T-cell (primary cell): Measurements from ENCODE around the gene KLHDC3. TPM values are rescaled to one million over a fixed set of nuclear protein-coding genes. Genes with fewer than 3 reads are reported as not detected.

Source experiments
- ATAC-seq, 4 experiments: fragments of 200-7000 bp in 3 of 4; fragments of 150-1000 bp in 1 of 4; cut with Tn5 transposase; replicated peaks in 1 of 4; 1 replicate in 3 of 4; 2 replicates in 1 of 4; pipeline ENCODE4 v1.10.0; 2021; ENCODE audit warnings: moderate library complexity in 3 of 4, mild to moderate bottlenecking in 2 of 4, moderate number of reproducible peaks in 1 of 4
- CTCF ChIA-PET, 2 donors: fragments of 300-600 bp; sonication (Branson Sonifier 250); formaldehyde crosslinking; loops; one replicate each; lab custom pipeline; 2022; ENCODE audit warnings: antibody characterized with exemption in 2 of 2; lab: Charles Lee
- POLR2A ChIA-PET, 2 donors: fragments of 300-600 bp; sonication (Branson Sonifier 250); formaldehyde crosslinking; loops; one replicate each; lab custom pipeline; 2022; ENCODE audit warnings: antibody characterized with exemption in 2 of 2; lab: Charles Lee
- DNase-seq, 35 experiments: peaks; one replicate each; pipeline versions ENCODE4 v3.0.0 to v3.0.0-alpha.2; 2013 to 2023
- H3K27ac ChIP-seq: one replicate; pipeline ENCODE4 v1.5.1; 2013; ENCODE audit warnings: low read length
- H3K27me3 ChIP-seq, 2 experiments: replicated peaks in 1 of 2; 1 replicate in 1 of 2; 2 replicates in 1 of 2; pipeline versions ENCODE4 v1.6.1 to v1.7.0; 2013; ENCODE audit warnings: low read length in 1 of 2, mixed read lengths in 1 of 2; ENCODE audit not compliant: control insufficient read depth in 2 of 2, insufficient read depth in 2 of 2; ENCODE audit errors: extremely low read depth in 1 of 2
- H3K36me3 ChIP-seq, 2 donors: 1 replicate in 1 of 2; 2 replicates in 1 of 2; pipeline versions ENCODE4 v1.6.1 to v1.7.0; 2013; ENCODE audit warnings: low read length in 1 of 2; ENCODE audit not compliant: control insufficient read depth in 2 of 2, insufficient read depth in 1 of 2; ENCODE audit errors: extremely low read depth in 1 of 2
- H3K4me1 ChIP-seq, 2 experiments: 1 replicate in 1 of 2; 2 replicates in 1 of 2; pipeline versions ENCODE4 v1.6.1 to v1.7.0; 2013; ENCODE audit warnings: low read length in 2 of 2, mixed read lengths in 1 of 2; ENCODE audit not compliant: insufficient read depth in 2 of 2, control insufficient read depth in 1 of 2; ENCODE audit errors: extremely low read depth in 1 of 2
- H3K4me3 ChIP-seq, 2 donors: 1 replicate in 1 of 2; 2 replicates in 1 of 2; pipeline versions ENCODE4 v1.5.1 to v1.7.0; 2013; ENCODE audit warnings: mild to moderate bottlenecking in 2 of 2, low read length in 1 of 2, moderate library complexity in 1 of 2; ENCODE audit not compliant: control insufficient read depth in 1 of 2; ENCODE audit errors: extremely low read depth in 1 of 2
- H3K9me3 ChIP-seq: 2 replicates; pipeline ENCODE4 v1.7.0; 2013
- H3K27ac Mint-ChIP-seq, 2 donors: one replicate each; pipeline ENCODE4 v1.8.0; 2020 to 2021; ENCODE audit warnings: mild to moderate bottlenecking in 2 of 2, mixed read lengths in 2 of 2
- H3K27me3 Mint-ChIP-seq, 2 donors: one replicate each; pipeline ENCODE4 v1.8.0; 2021 to 2022; ENCODE audit warnings: mixed read lengths in 2 of 2
- H3K36me3 Mint-ChIP-seq: one replicate; pipeline ENCODE4 v1.8.0; 2021; ENCODE audit warnings: mixed read lengths
- H3K4me1 Mint-ChIP-seq, 3 donors: one replicate each; pipeline ENCODE4 v1.8.0; 2020 to 2022; ENCODE audit warnings: mixed read lengths in 3 of 3, mild to moderate bottlenecking in 1 of 3
- H3K4me3 Mint-ChIP-seq, 3 donors: one replicate each; pipeline ENCODE4 v1.8.0; 2020 to 2022; ENCODE audit warnings: mild to moderate bottlenecking in 3 of 3, mixed read lengths in 3 of 3, moderate library complexity in 3 of 3
- H3K9me3 Mint-ChIP-seq, 3 donors: one replicate each; pipeline ENCODE4 v1.8.0; 2020 to 2022; ENCODE audit warnings: mixed read lengths in 3 of 3
- WGBS: methylation state at CpG from one replicate; pipeline ENCODE4 v1.1.5; 2013; ENCODE audit warnings: missing lambda C conversion rate; ENCODE audit not compliant: insufficient coverage; 5-methylcytosine and 5-hydroxymethylcytosine counted together
- total RNA-seq, 35 experiments: library from RNA in 6 of 35; stranded (reverse) in 6 of 35; fragments of 120-200 nt in 1 of 35; gene quantifications; one replicate each; pipeline versions ENCODE4 v1.2.1 to v1.2.4 and lab custom pipeline; 2013 to 2026

KLHDC3 gene
- total RNA-seq, 5 donors from 2014 or later (not counting 1 experiment from before 2014, with no cell fraction given) = 40.5 to 75.3 (median 66.9) TPM

DNA sequence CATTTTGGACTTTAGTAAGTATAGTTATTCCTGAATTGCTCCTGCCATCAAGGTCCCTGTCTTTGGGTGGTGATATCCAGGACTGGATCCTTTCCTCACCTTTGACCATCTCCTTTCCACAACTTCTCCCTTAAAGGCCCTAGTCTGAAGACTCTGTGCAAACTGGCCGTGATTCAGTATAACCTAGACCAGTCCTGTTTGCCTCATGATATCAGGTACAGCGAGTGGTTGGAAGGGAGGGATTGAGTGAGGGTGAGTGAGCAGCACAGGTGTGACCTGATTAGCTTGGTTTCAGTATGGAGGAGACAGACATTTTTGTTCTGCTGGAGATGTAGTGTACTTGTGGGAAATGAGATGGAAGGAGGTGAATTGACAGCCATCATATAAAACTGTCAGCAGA is 5.1 kb downstream of the KLHDC3 start:
- peaks cover 22% of the 10 kb centered on the region for H3K36me3 Mint-ChIP-seq
- CTCF ChIA-PET = no interaction called here

DNA sequence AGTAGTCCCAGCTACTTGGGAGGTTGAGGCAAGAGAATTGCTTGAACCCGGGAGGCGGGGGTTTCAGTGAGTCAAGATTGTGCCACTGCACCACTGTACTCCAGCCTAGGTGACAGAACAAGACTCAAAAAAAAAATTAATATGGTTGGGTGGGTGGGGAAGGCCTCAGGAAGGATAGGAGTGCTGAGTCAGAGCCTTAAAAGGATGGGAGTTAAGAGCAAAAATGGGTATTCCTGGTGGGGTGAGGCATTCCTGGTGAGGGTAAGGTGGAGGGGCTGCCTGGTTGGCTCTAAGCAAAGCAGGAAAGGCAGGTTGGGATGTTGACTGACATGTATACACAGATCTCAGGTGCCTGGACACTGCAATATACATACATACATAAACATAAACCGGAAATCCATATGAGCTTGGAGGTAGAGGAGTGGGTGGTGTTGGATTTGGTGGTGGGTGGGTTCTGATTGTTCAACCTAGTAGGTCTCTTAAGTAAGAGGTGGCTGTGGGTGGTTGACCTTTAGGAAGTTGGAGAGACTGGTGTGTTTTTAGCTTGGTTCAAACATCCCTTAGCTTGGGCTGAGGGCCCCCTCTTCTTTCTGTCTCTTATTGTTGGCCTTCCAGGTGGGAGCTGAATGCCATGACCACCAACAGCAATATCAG is 6.1 kb downstream of the KLHDC3 start:
- peaks cover 31% of the 10 kb centered on the region for H3K36me3 Mint-ChIP-seq
- peak overlapping the region; percentile 46 to 93 (median 57) for H3K4me3 Mint-ChIP-seq
- no peak for DNase-seq
- 100% methylated on average over 2 of the region's 3 CpGs for WGBS
- no peaks in the 10 kb centered on the region for H3K27me3 Mint-ChIP-seq
- CTCF ChIA-PET = interaction anchor here in 1 of 2 donors (0.7 kb wide), 1 partner anchor 41 kb away, joined by 3 read pairs; the partner anchor contains the start of gene PEX6
- peak overlapping the region in 1 of 2 donors; percentile 74 for H3K27ac Mint-ChIP-seq
- H3K4me1 Mint-ChIP-seq = peaks cover 35 to 55% (median 51%) of the 10 kb centered on the region in 3 donors
- H3K4me1 ChIP-seq = peaks cover 3 to 52% of the 10 kb centered on the region in 2 experiments
- no peaks in the 10 kb centered on the region for H3K9me3 Mint-ChIP-seq
- no peaks in the 10 kb centered on the region for H3K27me3 ChIP-seq
- peaks cover 11 to 45% of the 10 kb centered on the region in 2 donors for H3K36me3 ChIP-seq
- no peaks in the 10 kb centered on the region for H3K9me3 ChIP-seq
- POLR2A ChIA-PET = interaction anchor here in 1 of 2 donors (0.6 kb wide), 1 partner anchor 91 kb away, joined by 4 read pairs; the partner anchor contains the start of gene CNPY3
- no peak overlapping the region for H3K4me3 ChIP-seq
- no peak for ATAC-seq
- H3K27ac ChIP-seq = no peak overlapping the region

More for the DNA sequence above, 5.1 kb downstream of the KLHDC3 start:
- Mint-ChIP-seq H3K27ac (peak overlapping the region in 1 of 2 donors; percentile 46), H3K9me3 (no peaks in the 10 kb centered on the region), H3K4me3 (peak overlapping the region in 1 of 3 donors; percentile 59), H3K27me3 (no peaks in the 10 kb centered on the region), H3K4me1 (peaks cover 36 to 58% (median 52%) of the 10 kb centered on the region in 3 donors)
- no peaks in the 10 kb centered on the region for H3K27me3 ChIP-seq
- peaks cover 10 to 59% of the 10 kb centered on the region in 2 experiments for H3K4me1 ChIP-seq
- WGBS = 100% methylated on average over 2 of the region's 2 CpGs
- ATAC-seq (no peak), DNase-seq (no peak)
- H3K9me3 ChIP-seq = no peaks in the 10 kb centered on the region
- peaks cover 10 to 34% of the 10 kb centered on the region in 2 donors for H3K36me3 ChIP-seq
- no peak overlapping the region for H3K4me3 ChIP-seq
- POLR2A ChIA-PET = interaction anchor here (0.5 to 0.7 kb wide), 2 partner anchors 17 to 651 kb away, joined by 3 to 4 read pairs; no protein-coding TSS in a partner anchor
- H3K27ac ChIP-seq = no peak overlapping the region

DNA sequence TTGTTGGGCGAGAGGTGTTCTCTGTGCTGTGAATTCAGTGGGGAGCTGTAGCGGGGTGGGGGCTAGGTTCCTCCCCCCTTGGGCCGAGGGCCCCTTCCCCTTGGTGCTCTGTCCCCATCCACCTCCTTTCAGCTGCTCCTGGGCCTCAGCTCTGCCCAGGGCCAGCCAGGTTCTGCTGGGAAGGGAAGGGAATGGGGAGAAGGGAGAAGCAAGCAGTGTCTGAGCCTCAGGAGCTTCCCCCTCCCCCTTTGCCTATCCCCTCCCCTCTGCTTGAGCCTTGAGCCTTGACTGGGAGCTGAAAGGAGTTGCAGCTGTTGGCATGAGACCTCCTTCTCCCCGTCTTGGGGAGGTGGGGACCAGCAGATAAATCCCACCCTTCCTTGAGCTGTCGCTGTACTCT is 6.8 kb downstream of the KLHDC3 start:
- Mint-ChIP-seq H3K4me3 (peak overlapping the region; percentile 86 to 96 (median 93)), H3K4me1 (peaks cover 34 to 50% (median 46%) of the 10 kb centered on the region in 3 donors), H3K9me3 (no peaks in the 10 kb centered on the region), H3K27ac (peak overlapping the region; percentile 80 to 90), H3K27me3 (no peaks in the 10 kb centered on the region), H3K36me3 (peaks cover 33% of the 10 kb centered on the region)
- H3K36me3 ChIP-seq = peaks cover 13 to 50% of the 10 kb centered on the region in 2 donors
- POLR2A ChIA-PET = interaction anchor here (0.6 kb wide), 4 partner anchors 91 to 1107 kb away, joined by 4 to 8 read pairs (median 4); partner anchors contain the start of genes CNPY3 (in 1 of the 2) and TMEM63B (in 1 of the 2)
- WGBS = no CpG with 5 or more reads among the region's 5 CpGs
- CTCF ChIA-PET = interaction anchor here in 1 of 2 donors (0.6 to 1.6 kb wide), 4 partner anchors 33 to 584 kb away, joined by 3 to 11 read pairs (median 3); partner anchors contain the start of genes CNPY3, CUL7 and PEX6
- peak overlapping the region; percentile 94 to 95 for H3K4me3 ChIP-seq
- H3K27ac ChIP-seq = peak overlapping the region; percentile 40
- peak in 1 of 4 experiments; percentile 3 for ATAC-seq
- no peaks in the 10 kb centered on the region for H3K9me3 ChIP-seq
- H3K4me1 ChIP-seq = peaks cover 3 to 47% of the 10 kb centered on the region in 2 experiments
- no peak for DNase-seq
- no peaks in the 10 kb centered on the region for H3K27me3 ChIP-seq

DNA sequence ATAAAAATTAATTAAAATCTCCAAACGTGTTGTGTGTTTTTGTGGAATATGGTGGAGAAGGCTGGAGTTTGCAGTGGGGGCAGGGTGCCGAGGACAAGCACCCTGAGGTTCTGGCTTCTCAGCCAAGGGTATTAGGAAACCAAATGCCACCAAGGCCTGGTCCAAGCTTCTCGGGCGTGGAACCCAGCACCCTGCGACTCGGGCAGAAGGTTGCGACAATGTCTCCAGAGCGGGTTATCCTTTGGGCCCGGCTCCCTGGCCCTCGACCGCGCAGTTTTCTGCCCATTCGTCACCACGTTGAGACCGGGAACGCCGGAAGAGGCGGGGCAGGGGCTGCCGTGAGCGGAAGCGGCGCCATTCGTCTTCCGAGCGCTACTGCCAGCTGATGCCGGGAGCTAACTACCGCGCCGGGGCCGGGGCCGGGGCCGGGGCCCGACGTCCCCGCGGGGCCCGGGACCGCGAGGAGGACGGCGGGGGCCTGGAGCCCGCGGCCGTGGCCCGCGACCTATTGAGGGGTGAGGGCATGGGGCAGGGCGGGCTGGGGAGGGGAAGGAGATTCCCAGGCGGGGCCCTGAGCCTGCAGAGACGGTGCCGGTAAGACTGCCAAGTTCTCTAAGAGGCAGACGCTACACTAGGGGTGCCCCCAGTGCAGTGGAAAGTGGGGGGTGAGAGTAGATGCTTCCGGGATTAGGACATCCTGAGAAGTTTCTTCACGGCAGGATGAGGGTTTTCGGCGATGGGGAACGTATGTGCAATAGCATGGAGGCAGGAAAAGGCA is 7.4 kb downstream of the KLHDC3 start, which contains the start of gene RRP36:
RRP36 (plus strand) TSS at position 354 of the 778 bp plus-strand sequence; CDS start at position 386, 32 bp downstream.
- DNase-seq (peak; percentile 12 to 78 (median 56)), ATAC-seq (peak; percentile 89 to 92 (median 90))
- Histone ChIP-seq H3K9me3 (no peaks in the 10 kb centered on the region), H3K36me3 (peaks cover 17 to 56% of the 10 kb centered on the region in 2 donors), H3K27ac (peak within 1 kb of the TSS; percentile 54), H3K4me3 (peak within 1 kb of the TSS; percentile 94 to 95), H3K27me3 (no peaks in the 10 kb centered on the region), H3K4me1 (peaks cover 3 to 42% of the 10 kb centered on the region in 2 experiments)
- Mint-ChIP-seq H3K4me3 (peak within 1 kb of the TSS; percentile 93 to 98 (median 96)), H3K36me3 (peaks cover 36% of the 10 kb centered on the region), H3K27me3 (no peaks in the 10 kb centered on the region), H3K4me1 (peaks cover 28 to 44% (median 40%) of the 10 kb centered on the region in 3 donors), H3K9me3 (no peaks in the 10 kb centered on the region), H3K27ac (peak within 1 kb of the TSS; percentile 84 to 92)
- POLR2A ChIA-PET = interaction anchor here (0.6 to 0.7 kb wide), 5 partner anchors 54 to 1106 kb away, joined by 4 to 8 read pairs (median 5); partner anchors contain the start of gene TMEM63B (in 1 of the 2)
- under 1% methylated on average over 53 of the region's 56 CpGs for WGBS
- CTCF ChIA-PET = interaction anchor here in 1 of 2 donors (0.6 to 1.6 kb wide), 4 partner anchors 32 to 585 kb away, joined by 3 to 11 read pairs (median 4); partner anchors contain the start of genes CNPY3 and CUL7

DNA sequence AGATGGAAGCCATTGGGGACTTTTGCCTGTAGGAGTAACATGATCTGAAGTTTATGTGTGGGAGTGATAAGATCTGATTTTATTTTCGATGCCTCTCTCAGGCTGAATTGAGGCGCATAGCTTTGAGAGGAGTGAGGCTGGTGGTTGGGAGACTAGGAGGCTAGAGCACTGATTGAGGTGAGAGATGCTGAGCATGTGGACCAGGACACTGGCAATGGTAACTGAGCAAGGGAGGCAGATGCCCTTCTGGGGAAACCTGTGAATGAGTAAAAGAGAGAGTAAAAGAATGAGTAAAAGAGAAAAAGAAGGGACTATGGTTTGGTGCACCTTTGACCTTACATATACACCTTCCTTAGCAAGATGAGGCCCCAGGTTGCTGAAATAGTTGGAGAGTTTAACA is 10.4 kb downstream of the KLHDC3 start:
- WGBS = 61% methylated on average over 2 of the region's 2 CpGs
- ChIA-PET POLR2A (no interaction called here), CTCF (interaction anchor here in 1 of 2 donors (1.4 kb wide), 1 partner anchor 10 kb away, joined by 6 read pairs; the partner anchor contains the start of gene KLHDC3)
- H3K9me3 ChIP-seq = no peaks in the 10 kb centered on the region
- Mint-ChIP-seq H3K27ac (peak overlapping the region; percentile 46 to 67), H3K9me3 (no peaks in the 10 kb centered on the region), H3K36me3 (peaks cover 32% of the 10 kb centered on the region), H3K4me1 (peaks cover 16 to 30% (median 29%) of the 10 kb centered on the region in 3 donors), H3K4me3 (peak overlapping the region in 2 of 3 donors; percentile 21 to 32), H3K27me3 (no peaks in the 10 kb centered on the region)
- peaks cover 13 to 62% of the 10 kb centered on the region in 2 donors for H3K36me3 ChIP-seq
- ATAC-seq = no peak
- DNase-seq = no peak
- H3K27me3 ChIP-seq = no peaks in the 10 kb centered on the region
- H3K27ac ChIP-seq = no peak overlapping the region
- peaks cover 3 to 33% of the 10 kb centered on the region in 2 experiments for H3K4me1 ChIP-seq
- no peak overlapping the region for H3K4me3 ChIP-seq
